BE2C (cell line): ENCODE data around the gene FBXO17.

Source experiments
- DNase-seq: peaks from one replicate; pipeline ENCODE4 v3.0.0-alpha.2; 2020
- H3K27me3 ChIP-seq: fragments of 250-450 bp; sonication (Bioruptor Pico); 2 replicates; pipeline ENCODE4 v1.5.1; 2020; ENCODE audit warnings: mild to moderate bottlenecking
- H3K36me3 ChIP-seq: fragments of 250-450 bp; sonication (Bioruptor Pico); 2 replicates; pipeline ENCODE4 v1.5.1; 2020; ENCODE audit warnings: mild to moderate bottlenecking
- H3K4me1 ChIP-seq: fragments of 250-450 bp; sonication (Bioruptor Pico); 2 replicates; pipeline ENCODE4 v1.5.1; 2020
- H3K4me3 ChIP-seq: 2 replicates; pipeline ENCODE4 v1.5.1; 2011; ENCODE audit warnings: low read depth, low read length
- H3K9me3 ChIP-seq: fragments of 250-450 bp; sonication (Bioruptor Pico); 2 replicates; pipeline ENCODE4 v1.5.1; 2020
- CTCF ChIP-seq: IDR thresholded peaks from 2 replicates; pipeline ENCODE4 v1.5.1; 2012; ENCODE audit warnings: mild to moderate bottlenecking, low read depth, low read length

FBXO17 gene

GRCh38 chr19:38985262-38985661, 9.7 kb upstream of the FBXO17 start:
- H3K36me3 ChIP-seq, result no peaks in the 10 kb centered on the region
- DNase-seq, result no peak
- no peak for TF ChIP-seq CTCF
- H3K27me3 ChIP-seq, result no peaks in the 10 kb centered on the region
- no peaks in the 10 kb centered on the region for H3K4me1 ChIP-seq
- no peaks in the 10 kb centered on the region for H3K9me3 ChIP-seq
- H3K4me3 ChIP-seq, result no peak overlapping the region

GRCh38 chr19:38980583-38981374, 5.2 kb upstream of the FBXO17 start:
- H3K4me3 ChIP-seq, result no peak overlapping the region
- H3K4me1 ChIP-seq, result no peaks in the 10 kb centered on the region
- no peaks in the 10 kb centered on the region for H3K36me3 ChIP-seq
- no peak for TF ChIP-seq CTCF
- H3K9me3 ChIP-seq, result no peaks in the 10 kb centered on the region
- H3K27me3 ChIP-seq, result no peaks in the 10 kb centered on the region
- no peak for DNase-seq

- Histone ChIP-seq H3K9me3 (no peaks in the 10 kb centered on the region), H3K36me3 (no peaks in the 10 kb centered on the region), H3K4me3 (no peak overlapping the region), H3K4me1 (no peaks in the 10 kb centered on the region), H3K27me3 (no peaks in the 10 kb centered on the region)
- TF ChIP-seq CTCF, result no peak
- no peak for DNase-seq
Observed at GRCh38 chr19:38979812-38980211, 4.3 kb upstream of the FBXO17 start.

- TF ChIP-seq CTCF, result no peak
- Histone ChIP-seq H3K4me1 (no peaks in the 10 kb centered on the region), H3K27me3 (no peaks in the 10 kb centered on the region), H3K4me3 (no peak overlapping the region), H3K9me3 (no peaks in the 10 kb centered on the region), H3K36me3 (no peaks in the 10 kb centered on the region)
- no peak for DNase-seq
Observed at GRCh38 chr19:38978326-38978689, 2.8 kb upstream of the FBXO17 start.

- no peaks in the 10 kb centered on the region for H3K9me3 ChIP-seq
- no peaks in the 10 kb centered on the region for H3K4me1 ChIP-seq
- no peak for TF ChIP-seq CTCF
- no peak for DNase-seq
- no peak overlapping the region for H3K4me3 ChIP-seq
- no peaks in the 10 kb centered on the region for H3K36me3 ChIP-seq
- no peaks in the 10 kb centered on the region for H3K27me3 ChIP-seq
Observed at GRCh38 chr19:38977445-38978325, 2.1 kb upstream of the FBXO17 start.

- no peak for DNase-seq
- Histone ChIP-seq H3K36me3 (no peaks in the 10 kb centered on the region), H3K9me3 (no peaks in the 10 kb centered on the region), H3K4me3 (peak overlapping the region; percentile 63), H3K4me1 (no peaks in the 10 kb centered on the region), H3K27me3 (no peaks in the 10 kb centered on the region)
- TF ChIP-seq CTCF, result no peak
Observed at GRCh38 chr19:38975861-38976271, 324 bp upstream of the FBXO17 start.
